ENCODE measurements around the gene TAS2R3. TPM values are rescaled to one million over a fixed set of nuclear protein-coding genes. Genes with fewer than 3 reads are reported as not detected.

The TAS2R3 gene
- total and polyA plus RNA-seq, 2 of the 13 experiments (the other 11 are each of a cell fraction or from before 2014, with no cell fraction given), result 0.74 to 1.1 TPM

Small RNAs within 50 kb of the gene (small RNA-seq; reads per million reads assigned to genes)
- 0 reads per million in 3 experiments for gene RNU1-82P (ENCODE audit: insufficient read depth in 2 of 3, insufficient read length in 3 of 3, low read depth in 2 of 3, low replicate concordance in 1 of 3)

Other genes starting within 250 kb of the TAS2R3 start
- gene AGK, start 212.7 kb upstream of the TAS2R3 start, total RNA-seq (2016; rRNA removed; fragmentation: Illumina TruSeq; extraction: Trizol), result 30.1 and 35.7 TPM in 2 replicates
- gene AGK, start 212.7 kb upstream of the TAS2R3 start, polyA plus RNA-seq (2011; rRNA removed), result 20.9 and 23.7 TPM in 2 replicates
- gene DENND11, start 61.9 kb upstream of the TAS2R3 start, total RNA-seq (2016; rRNA removed; fragmentation: Illumina TruSeq; extraction: Trizol), result 10.5 and 12.5 TPM in 2 replicates
- gene DENND11, start 61.9 kb upstream of the TAS2R3 start, polyA plus RNA-seq (2011; rRNA removed), result 7.1 and 8.6 TPM in 2 replicates
- not detected in 2 replicates for gene WEE2, start 55.7 kb upstream of the TAS2R3 start, total RNA-seq (2016; rRNA removed; fragmentation: Illumina TruSeq; extraction: Trizol)
- not detected in 2 replicates for gene WEE2, start 55.7 kb upstream of the TAS2R3 start, polyA plus RNA-seq (2011; rRNA removed)
- gene SSBP1, start 25.7 kb upstream of the TAS2R3 start, total RNA-seq (2016; rRNA removed; fragmentation: Illumina TruSeq; extraction: Trizol), result 254 and 363 TPM in 2 replicates
- gene SSBP1, start 25.7 kb upstream of the TAS2R3 start, polyA plus RNA-seq (2011; rRNA removed), result 52.9 and 64.4 TPM in 2 replicates
- gene TAS2R4, start 12.6 kb downstream of the TAS2R3 start, total RNA-seq (2016; rRNA removed; fragmentation: Illumina TruSeq; extraction: Trizol), result 0.28 and 0.80 TPM in 2 replicates
- gene TAS2R4, start 12.6 kb downstream of the TAS2R3 start, polyA plus RNA-seq (2011; rRNA removed), result 0.69 and 0.71 TPM in 2 replicates
- gene TAS2R5, start 26.1 kb downstream of the TAS2R3 start, total RNA-seq (2016; rRNA removed; fragmentation: Illumina TruSeq; extraction: Trizol), result 0.65 and 1.7 TPM in 2 replicates
- 2.9 and 4.5 TPM in 2 replicates for gene TAS2R5, start 26.1 kb downstream of the TAS2R3 start, polyA plus RNA-seq (2011; rRNA removed)
- gene PRSS37, start 77.4 kb downstream of the TAS2R3 start, total RNA-seq (2016; rRNA removed; fragmentation: Illumina TruSeq; extraction: Trizol), result not detected in 2 replicates
- gene PRSS37, start 77.4 kb downstream of the TAS2R3 start, polyA plus RNA-seq (2011; rRNA removed), result not detected in 2 replicates
- gene OR9A4, start 152.3 kb downstream of the TAS2R3 start, total RNA-seq (2016; rRNA removed; fragmentation: Illumina TruSeq; extraction: Trizol), result not detected in 2 replicates
- 0.10 TPM in 1 of 2 replicates, not detected in the other for gene OR9A4, start 152.3 kb downstream of the TAS2R3 start, polyA plus RNA-seq (2011; rRNA removed)
- gene CLEC5A, start 182.9 kb downstream of the TAS2R3 start, total RNA-seq (2016; rRNA removed; fragmentation: Illumina TruSeq; extraction: Trizol), result not detected in 2 replicates
- gene CLEC5A, start 182.9 kb downstream of the TAS2R3 start, polyA plus RNA-seq (2011; rRNA removed), result not detected in 2 replicates
- not detected in 2 replicates for gene TAS2R38, start 209.7 kb downstream of the TAS2R3 start, total RNA-seq (2016; rRNA removed; fragmentation: Illumina TruSeq; extraction: Trizol)
- gene TAS2R38, start 209.7 kb downstream of the TAS2R3 start, polyA plus RNA-seq (2011; rRNA removed), result not detected in 2 replicates
- gene MGAM, start 231.8 kb downstream of the TAS2R3 start, total RNA-seq (2016; rRNA removed; fragmentation: Illumina TruSeq; extraction: Trizol), result 0.03 and 0.20 TPM in 2 replicates
- gene MGAM, start 231.8 kb downstream of the TAS2R3 start, polyA plus RNA-seq (2011; rRNA removed), result 0.16 and 0.34 TPM in 2 replicates